A673 (cell line): ENCODE measurements around the gene ROBO2. TPM values are rescaled to one million over a fixed set of nuclear protein-coding genes. Genes with fewer than 3 reads are reported as not detected.

Experiments
- BruUV-seq: library from RNA; stranded (reverse); fragments of 400-500 nt; replicated peaks from 2 replicates; lab custom pipeline; 2021; lab: Mats Ljungman, UMichigan
- CTCF ChIA-PET: fragments of 300-600 bp; sonication (Branson Sonifier 250); formaldehyde crosslinking; loops from one replicate; lab custom pipeline; 2022; ENCODE audit warnings: antibody characterized with exemption; lab: Charles Lee
- POLR2A ChIA-PET: fragments of 300-600 bp; sonication (Branson Sonifier 250); formaldehyde crosslinking; loops from one replicate; lab custom pipeline; 2022; ENCODE audit warnings: antibody characterized with exemption; ENCODE audit not compliant: low non-redundant PET; lab: Charles Lee
- DNase-seq: peaks from one replicate; pipeline ENCODE4 v3.0.0-alpha.2; 2015; ENCODE audit warnings: low spot score
- H3K27ac ChIP-seq: fragments of 200-600 bp; sonication (generic); 2 replicates; pipeline ENCODE4 v1.5.1; 2016; ENCODE audit warnings: mixed run types, low read depth, mild to moderate bottlenecking, mixed read lengths, antibody characterized with exemption, low read length; ENCODE audit not compliant: poor library complexity, severe bottlenecking
- H3K27me3 ChIP-seq: fragments of 200-600 bp; sonication (generic); replicated peaks from 2 replicates; pipeline ENCODE4 v1.6.1; 2017; ENCODE audit warnings: mixed run types, low read depth, mild to moderate bottlenecking, mixed read lengths, antibody characterized with exemption, low read length; ENCODE audit not compliant: insufficient read depth, poor library complexity
- H3K36me3 ChIP-seq: fragments of 200-600 bp; sonication (generic); 2 replicates; pipeline ENCODE4 v1.6.1; 2016; ENCODE audit warnings: mixed run types, mild to moderate bottlenecking, mixed read lengths, antibody characterized with exemption, low read length; ENCODE audit not compliant: insufficient read depth, poor library complexity, severe bottlenecking
- H3K4me1 ChIP-seq: fragments of 200-600 bp; sonication (generic); 2 replicates; pipeline ENCODE4 v1.6.1; 2017; ENCODE audit warnings: mixed run types, mild to moderate bottlenecking, mixed read lengths, antibody characterized with exemption, low read length; ENCODE audit not compliant: insufficient read depth, poor library complexity, severe bottlenecking
- H3K4me3 ChIP-seq: fragments of 200-600 bp; sonication (generic); 2 replicates; pipeline ENCODE4 v1.5.1; 2016; ENCODE audit warnings: low read depth, mixed run types, mild to moderate bottlenecking, mixed read lengths, low read length; ENCODE audit not compliant: poor library complexity, severe bottlenecking
- H3K9me3 ChIP-seq: fragments of 200-600 bp; sonication (generic); 2 replicates; pipeline ENCODE4 v1.6.1; 2016; ENCODE audit warnings: mixed run types, low read depth, mild to moderate bottlenecking, mixed read lengths, antibody characterized with exemption, low read length; ENCODE audit not compliant: poor library complexity, severe bottlenecking
- EZH2 ChIP-seq: fragments of 200-600 bp; sonication (generic); IDR thresholded peaks from 2 replicates; pipeline ENCODE4 v1.6.1; 2017; ENCODE audit warnings: borderline replicate concordance, low read depth, mild to moderate bottlenecking, mixed read lengths, antibody characterized with exemption, low read length; ENCODE audit not compliant: poor library complexity, severe bottlenecking
- intact Hi-C: fragments of 100-400 bp; cut with micrococcal nuclease; formaldehyde crosslinking; loops from one replicate; pipeline ENCODE4 v1.10.0; 2022; ENCODE audit not compliant: unreplicated experiment
- total RNA-seq: library from RNA; stranded (reverse); gene quantifications from 2 replicates; pipeline ENCODE4 v1.2.3, GENCODE V29; 2021
- TF ChIP-seq, protein P1 (sequence below): fragments of 300-800, 200-600 bp; sonication (generic); conservative IDR thresholded peaks from 2 replicates; pipeline ENCODE4 v1.5.1; 2017; ENCODE audit warnings: low read depth, mild to moderate bottlenecking, antibody characterized with exemption, low read length, moderate library complexity, mixed read lengths

Gene ROBO2
- total RNA-seq, 1 experiment from 2014 or later: 17.5 TPM

DNA sequence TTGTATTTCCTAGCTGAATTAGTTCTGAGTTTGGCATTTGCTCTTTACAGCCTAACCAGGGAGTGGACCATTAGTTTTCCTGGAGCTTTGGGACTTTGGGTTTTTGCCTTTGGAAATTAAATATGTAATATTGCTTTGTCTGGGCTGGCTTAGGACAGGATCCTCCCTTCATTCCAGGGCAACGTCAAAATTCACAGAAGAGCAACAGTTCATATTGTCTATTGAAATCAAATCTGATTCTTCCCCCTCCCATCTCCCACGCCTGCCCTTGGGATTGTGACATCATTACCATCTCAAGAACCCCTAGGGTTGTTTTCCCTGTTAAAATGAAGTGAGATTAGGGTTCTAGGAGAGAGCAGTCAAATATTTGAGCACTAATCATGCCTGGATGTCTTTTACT, 194.1 kb downstream of the ROBO2 start:
- TF ChIP-seq, protein P1, sequence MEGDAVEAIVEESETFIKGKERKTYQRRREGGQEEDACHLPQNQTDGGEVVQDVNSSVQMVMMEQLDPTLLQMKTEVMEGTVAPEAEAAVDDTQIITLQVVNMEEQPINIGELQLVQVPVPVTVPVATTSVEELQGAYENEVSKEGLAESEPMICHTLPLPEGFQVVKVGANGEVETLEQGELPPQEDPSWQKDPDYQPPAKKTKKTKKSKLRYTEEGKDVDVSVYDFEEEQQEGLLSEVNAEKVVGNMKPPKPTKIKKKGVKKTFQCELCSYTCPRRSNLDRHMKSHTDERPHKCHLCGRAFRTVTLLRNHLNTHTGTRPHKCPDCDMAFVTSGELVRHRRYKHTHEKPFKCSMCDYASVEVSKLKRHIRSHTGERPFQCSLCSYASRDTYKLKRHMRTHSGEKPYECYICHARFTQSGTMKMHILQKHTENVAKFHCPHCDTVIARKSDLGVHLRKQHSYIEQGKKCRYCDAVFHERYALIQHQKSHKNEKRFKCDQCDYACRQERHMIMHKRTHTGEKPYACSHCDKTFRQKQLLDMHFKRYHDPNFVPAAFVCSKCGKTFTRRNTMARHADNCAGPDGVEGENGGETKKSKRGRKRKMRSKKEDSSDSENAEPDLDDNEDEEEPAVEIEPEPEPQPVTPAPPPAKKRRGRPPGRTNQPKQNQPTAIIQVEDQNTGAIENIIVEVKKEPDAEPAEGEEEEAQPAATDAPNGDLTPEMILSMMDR: no peak
- no peak for TF ChIP-seq EZH2
- POLR2A ChIA-PET: no interaction called here
- H3K27me3 ChIP-seq: no peaks in the 10 kb centered on the region
- no peak for DNase-seq
- no peaks in the 10 kb centered on the region for H3K36me3 ChIP-seq
- H3K4me1 ChIP-seq: peaks cover 4% of the 10 kb centered on the region
- intact Hi-C loops: no loop called here
- H3K4me3 ChIP-seq: no peak overlapping the region
- no TSS peak for BruUV-seq
- no peaks in the 10 kb centered on the region for H3K9me3 ChIP-seq
- CTCF ChIA-PET: no interaction called here
- H3K27ac ChIP-seq: no peak overlapping the region

DNA sequence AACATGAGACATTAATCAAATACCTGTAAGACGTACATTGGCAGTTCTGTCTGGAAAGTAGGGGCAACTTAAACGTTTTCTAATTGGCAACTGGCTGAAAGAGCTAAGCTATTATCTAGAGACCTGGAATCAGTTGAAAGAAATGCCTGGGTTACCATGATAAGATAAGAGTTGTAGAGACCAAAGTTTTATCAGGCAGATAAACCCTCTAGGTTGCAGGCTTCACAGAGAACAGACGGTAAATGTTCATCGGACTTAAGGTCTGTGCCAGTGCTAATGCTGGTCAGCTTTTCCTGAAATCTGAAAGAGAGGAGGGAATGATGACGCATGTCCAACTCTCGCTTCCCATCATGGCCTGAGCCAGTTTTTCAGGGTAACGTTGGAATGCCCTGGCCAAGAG, 196.2 kb downstream of the ROBO2 start:
- Histone ChIP-seq H3K36me3 (no peaks in the 10 kb centered on the region), H3K4me1 (peaks cover 4% of the 10 kb centered on the region), H3K4me3 (no peak overlapping the region), H3K27me3 (no peaks in the 10 kb centered on the region), H3K9me3 (no peaks in the 10 kb centered on the region), H3K27ac (no peak overlapping the region)
- no TSS peak for BruUV-seq
- CTCF ChIA-PET: no interaction called here
- POLR2A ChIA-PET: no interaction called here
- no peak for DNase-seq
- intact Hi-C loops: no loop called here
- TF ChIP-seq, protein P1: no peak
- no peak for TF ChIP-seq EZH2

DNA sequence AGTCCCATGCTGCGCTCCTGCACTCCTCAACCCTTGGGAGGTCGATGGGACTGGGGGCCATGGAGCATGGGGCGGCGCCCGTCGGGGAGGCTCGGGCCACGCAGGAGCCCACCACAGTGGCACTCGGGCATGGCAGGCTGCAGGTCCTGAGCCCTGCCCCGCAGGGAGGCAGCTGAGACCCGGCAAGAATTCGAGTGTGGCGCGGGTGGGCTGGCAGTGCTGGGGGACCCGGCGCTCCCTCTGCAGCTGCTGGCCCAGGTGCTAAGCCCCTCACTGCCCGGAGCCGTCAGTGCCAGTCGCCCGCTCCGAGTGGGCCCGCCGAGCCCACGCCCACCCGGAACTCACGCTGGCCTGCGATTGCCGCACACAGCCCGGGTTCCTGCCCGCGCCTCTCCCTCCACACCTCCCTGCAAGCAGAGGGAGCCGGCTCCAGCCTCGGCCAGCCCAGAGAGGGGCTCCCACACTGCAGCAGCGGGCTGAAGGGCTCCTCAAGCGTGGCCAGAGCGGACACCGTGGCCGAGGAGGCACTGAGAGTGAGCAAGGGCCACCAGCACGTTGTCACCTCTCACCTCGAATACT, 200.3 kb downstream of the ROBO2 start:
- Histone ChIP-seq H3K36me3 (no peaks in the 10 kb centered on the region), H3K4me1 (no peaks in the 10 kb centered on the region), H3K4me3 (no peak overlapping the region), H3K27ac (no peak overlapping the region), H3K9me3 (no peaks in the 10 kb centered on the region), H3K27me3 (no peaks in the 10 kb centered on the region)
- no peak for TF ChIP-seq EZH2
- TF ChIP-seq, protein P1: no peak
- CTCF ChIA-PET: no interaction called here
- intact Hi-C loops: no loop called here
- POLR2A ChIA-PET: no interaction called here
- BruUV-seq: no TSS peak
- DNase-seq: no peak
